Cardiac fibroblast (primary cell): Measurements from ENCODE around the gene LNP1.

Experiments used
- DNase-seq, 2 donors: peaks; one replicate each; pipeline versions ENCODE4 v3.0.0 to v3.0.0-alpha.2; 2010; ENCODE audit warnings: low read depth in 2 of 2
- H3K4me3 ChIP-seq, 2 donors: replicated peaks in 1 of 2; 1 replicate in 1 of 2; 2 replicates in 1 of 2; pipeline ENCODE4 v1.5.1; 2011; ENCODE audit warnings: low read depth in 2 of 2, low read length in 2 of 2, mild to moderate bottlenecking in 2 of 2, moderate library complexity in 1 of 2
- TF ChIP-seq, protein P1 (sequence below): IDR thresholded peaks from one replicate; pipeline ENCODE4 v1.5.1; 2011; ENCODE audit warnings: low read depth, mild to moderate bottlenecking, low read length, inconsistent platforms

LNP1 gene

GRCh38 chr3:100399341-100400071, 1.8 kb upstream of the LNP1 start:
- no peak for DNase-seq
- peak overlapping the region; percentile 83 to 88 for H3K4me3 ChIP-seq
- TF ChIP-seq, protein P1, sequence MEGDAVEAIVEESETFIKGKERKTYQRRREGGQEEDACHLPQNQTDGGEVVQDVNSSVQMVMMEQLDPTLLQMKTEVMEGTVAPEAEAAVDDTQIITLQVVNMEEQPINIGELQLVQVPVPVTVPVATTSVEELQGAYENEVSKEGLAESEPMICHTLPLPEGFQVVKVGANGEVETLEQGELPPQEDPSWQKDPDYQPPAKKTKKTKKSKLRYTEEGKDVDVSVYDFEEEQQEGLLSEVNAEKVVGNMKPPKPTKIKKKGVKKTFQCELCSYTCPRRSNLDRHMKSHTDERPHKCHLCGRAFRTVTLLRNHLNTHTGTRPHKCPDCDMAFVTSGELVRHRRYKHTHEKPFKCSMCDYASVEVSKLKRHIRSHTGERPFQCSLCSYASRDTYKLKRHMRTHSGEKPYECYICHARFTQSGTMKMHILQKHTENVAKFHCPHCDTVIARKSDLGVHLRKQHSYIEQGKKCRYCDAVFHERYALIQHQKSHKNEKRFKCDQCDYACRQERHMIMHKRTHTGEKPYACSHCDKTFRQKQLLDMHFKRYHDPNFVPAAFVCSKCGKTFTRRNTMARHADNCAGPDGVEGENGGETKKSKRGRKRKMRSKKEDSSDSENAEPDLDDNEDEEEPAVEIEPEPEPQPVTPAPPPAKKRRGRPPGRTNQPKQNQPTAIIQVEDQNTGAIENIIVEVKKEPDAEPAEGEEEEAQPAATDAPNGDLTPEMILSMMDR, result no peak

- H3K4me3 ChIP-seq, result peak overlapping the region; percentile 83 to 88
- TF ChIP-seq, protein P1, result no peak
- DNase-seq, result peak in 1 of 2 donors; percentile 11
Observed at GRCh38 chr3:100400419-100400779, 940 bp upstream of the LNP1 start.

GRCh38 chr3:100401674-100402041, 319 bp downstream of the LNP1 start:
- peak overlapping the region; percentile 83 to 88 for H3K4me3 ChIP-seq
- TF ChIP-seq, protein P1, result no peak
- DNase-seq, result peak; percentile 62 to 65

DNA sequence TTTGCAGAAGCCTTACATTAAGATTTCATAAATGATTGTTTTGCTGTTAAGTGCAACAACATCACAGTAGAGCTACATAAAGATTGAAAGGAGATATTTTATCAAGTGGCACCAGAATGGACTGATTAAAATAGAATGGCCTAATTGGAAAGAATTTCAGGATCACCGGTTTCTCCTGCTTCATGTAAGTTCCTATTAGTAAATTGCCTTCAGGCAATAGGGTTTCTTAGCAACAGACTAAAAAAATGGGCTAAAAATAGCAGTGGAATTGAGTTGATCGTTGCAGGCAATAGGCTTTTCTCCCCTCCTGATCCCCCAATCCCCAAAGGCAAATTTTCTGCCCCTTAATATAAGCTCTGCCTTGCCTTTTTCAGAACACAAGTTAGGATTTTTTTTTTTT, 917 bp downstream of the LNP1 start:
- DNase-seq, result peak; percentile 52 to 59
- H3K4me3 ChIP-seq, result peak overlapping the region; percentile 83 to 88
- TF ChIP-seq, protein P1, result no peak

DNA sequence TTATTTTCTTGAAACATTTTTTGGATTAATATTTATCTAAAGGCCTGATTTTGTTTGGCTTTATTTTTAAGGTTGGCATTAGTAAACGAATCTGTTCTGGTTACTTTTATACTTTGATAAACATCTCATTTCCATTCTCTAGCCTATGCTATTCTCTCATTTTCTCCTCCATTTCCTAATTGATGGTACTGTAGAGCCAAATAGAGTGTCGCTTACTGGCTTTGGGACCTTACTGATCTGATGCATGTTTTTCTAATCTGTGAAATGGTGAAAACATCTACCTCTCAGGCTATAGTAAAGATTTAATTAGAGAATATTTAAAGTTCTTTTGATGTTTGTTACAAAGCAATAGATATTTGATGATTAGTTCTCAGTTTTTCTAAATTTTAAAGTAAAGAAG, 1.6 kb downstream of the LNP1 start:
- TF ChIP-seq, protein P1, result no peak
- no peak for DNase-seq
- H3K4me3 ChIP-seq, result peak overlapping the region; percentile 83 to 88

DNA sequence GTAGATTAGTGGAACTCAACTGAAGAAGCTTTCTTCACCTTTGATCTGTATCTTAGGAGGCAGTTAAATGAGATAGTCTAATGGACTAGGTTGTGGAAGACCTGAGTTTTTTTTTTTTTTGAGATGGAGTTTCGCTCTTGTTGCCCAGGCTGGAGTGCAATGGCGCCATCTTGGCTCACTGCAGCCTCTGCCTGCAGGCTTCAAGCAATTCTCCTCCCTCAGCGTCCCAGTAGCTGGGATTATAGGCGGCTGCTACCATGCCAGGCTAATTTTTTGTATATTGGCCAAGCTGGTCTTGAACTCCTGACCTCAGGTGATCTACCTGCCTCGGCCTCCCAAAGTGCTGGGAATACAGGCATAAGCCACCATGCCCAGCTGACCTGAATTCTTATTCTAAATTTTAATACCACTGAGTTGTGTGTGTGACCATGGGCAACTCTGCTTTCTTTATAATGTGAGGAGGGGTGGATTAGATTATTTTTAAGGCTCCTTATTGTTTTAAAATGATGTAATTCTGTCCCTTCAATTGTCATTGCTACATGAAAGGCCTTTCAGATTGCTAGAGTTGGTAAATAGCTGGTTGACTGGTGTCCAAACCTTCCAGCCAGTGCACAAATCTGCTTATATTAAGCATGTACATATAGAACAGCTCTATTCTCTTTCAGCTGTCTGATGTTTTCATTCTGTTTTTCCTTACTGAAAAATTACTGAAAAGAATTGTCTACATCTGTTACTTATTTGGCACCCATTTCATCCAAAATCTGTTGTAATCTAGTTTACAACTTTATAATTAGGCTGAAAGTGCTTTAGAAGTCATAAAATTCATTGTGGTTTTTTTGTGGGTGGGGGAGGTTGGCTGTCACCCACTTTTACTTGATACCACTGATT, 2.3 kb downstream of the LNP1 start:
- peak overlapping the region; percentile 83 to 88 for H3K4me3 ChIP-seq
- TF ChIP-seq, protein P1, result no peak

More for the DNA sequence above, 2.3 kb downstream of the LNP1 start:
- no peak for DNase-seq
